IPS DF 6.9 (cell line): Measurements from ENCODE around the gene R3HDM2.
"Not testable (repeated sequence)": the region's sequence is repeated elsewhere in the genome, so short reads cannot be mapped to it uniquely, and the experiment has no call there.

Source experiments
- DNase-seq: peaks from one replicate; pipeline ENCODE4 v3.0.0-alpha.2; 2013; ENCODE audit warnings: low read depth, low spot score
- H3K27ac ChIP-seq: one replicate; pipeline ENCODE4 v1.5.1; 2013; ENCODE audit warnings: low read length, control low read depth
- H3K27me3 ChIP-seq: 2 replicates; pipeline ENCODE4 v1.6.1; 2013; ENCODE audit warnings: mild to moderate bottlenecking, low read length; ENCODE audit not compliant: control insufficient read depth, insufficient read depth
- H3K36me3 ChIP-seq: 2 replicates; pipeline ENCODE4 v1.6.1; 2013; ENCODE audit warnings: low read length; ENCODE audit not compliant: control insufficient read depth, insufficient read depth
- H3K4me1 ChIP-seq: 2 replicates; pipeline ENCODE4 v1.6.1; 2013; ENCODE audit warnings: low read length; ENCODE audit not compliant: control insufficient read depth, insufficient read depth
- H3K4me3 ChIP-seq: 2 replicates; pipeline ENCODE4 v1.5.1; 2013; ENCODE audit warnings: mild to moderate bottlenecking, low read length
- H3K9me3 ChIP-seq: 2 replicates; pipeline ENCODE4 v1.6.1; 2013; ENCODE audit warnings: low read length, inconsistent platforms; ENCODE audit not compliant: control insufficient read depth, insufficient read depth
- WGBS: extraction: QIAGEN DNeasy Blood & Tissue Kit; methylation state at CpG from one replicate; pipeline ENCODE4 v1.1.7; 2013; ENCODE audit warnings: mixed read lengths, missing lambda C conversion rate; ENCODE audit not compliant: insufficient read length, insufficient coverage; 5-methylcytosine and 5-hydroxymethylcytosine counted together

R3HDM2 gene

GRCh38 chr12:57334219-57334618, 96.6 kb downstream of the R3HDM2 start:
- DNase-seq = no peak
- H3K27ac ChIP-seq = no peak overlapping the region
- H3K4me1 ChIP-seq = no peaks in the 10 kb centered on the region
- H3K9me3 ChIP-seq = no peaks in the 10 kb centered on the region
- no CpG with 5 or more reads among the region's 1 CpG for WGBS
- H3K27me3 ChIP-seq = no peaks in the 10 kb centered on the region
- no peaks in the 10 kb centered on the region for H3K36me3 ChIP-seq
- no peak overlapping the region for H3K4me3 ChIP-seq

GRCh38 chr12:57332646-57333312, 98.1 kb downstream of the R3HDM2 start:
- H3K9me3 ChIP-seq = no peaks in the 10 kb centered on the region
- H3K4me1 ChIP-seq = no peaks in the 10 kb centered on the region
- H3K27me3 ChIP-seq = no peaks in the 10 kb centered on the region
- H3K27ac ChIP-seq = no peak overlapping the region
- DNase-seq = no peak
- WGBS = no CpG with 5 or more reads among the region's 3 CpGs
- no peaks in the 10 kb centered on the region for H3K36me3 ChIP-seq
- H3K4me3 ChIP-seq = no peak overlapping the region

- no peaks in the 10 kb centered on the region for H3K36me3 ChIP-seq
- no peak overlapping the region for H3K4me3 ChIP-seq
- no peak for DNase-seq
- no peaks in the 10 kb centered on the region for H3K27me3 ChIP-seq
- no peaks in the 10 kb centered on the region for H3K9me3 ChIP-seq
- no CpG with 5 or more reads among the region's 5 CpGs for WGBS
- no peaks in the 10 kb centered on the region for H3K4me1 ChIP-seq
- H3K27ac ChIP-seq = no peak overlapping the region
These were observed 99.9 kb downstream of the R3HDM2 start for GRCh38 chr12:57330992-57331391.

- H3K27me3 ChIP-seq = no peaks in the 10 kb centered on the region
- H3K27ac ChIP-seq = no peak overlapping the region
- H3K4me1 ChIP-seq = no peaks in the 10 kb centered on the region
- no peaks in the 10 kb centered on the region for H3K9me3 ChIP-seq
- DNase-seq = no peak
- no peaks in the 10 kb centered on the region for H3K36me3 ChIP-seq
- WGBS = no CpG with 5 or more reads among the region's 4 CpGs
- H3K4me3 ChIP-seq = no peak overlapping the region
These were observed 101.6 kb downstream of the R3HDM2 start for GRCh38 chr12:57329219-57329618.

GRCh38 chr12:57325395-57325794, 105.4 kb downstream of the R3HDM2 start:
- no peaks in the 10 kb centered on the region for H3K27me3 ChIP-seq
- no peaks in the 10 kb centered on the region for H3K4me1 ChIP-seq
- H3K4me3 ChIP-seq = no peak overlapping the region
- no peaks in the 10 kb centered on the region for H3K36me3 ChIP-seq
- no peak for DNase-seq
- H3K27ac ChIP-seq = no peak overlapping the region
- no peaks in the 10 kb centered on the region for H3K9me3 ChIP-seq

- DNase-seq = no peak
- no CpG with 5 or more reads among the region's 3 CpGs for WGBS
- H3K9me3 ChIP-seq = no peaks in the 10 kb centered on the region
- H3K4me1 ChIP-seq = no peaks in the 10 kb centered on the region
- H3K4me3 ChIP-seq = no peak overlapping the region
- H3K36me3 ChIP-seq = no peaks in the 10 kb centered on the region
- no peaks in the 10 kb centered on the region for H3K27me3 ChIP-seq
- no peak overlapping the region for H3K27ac ChIP-seq
These were observed 107.4 kb downstream of the R3HDM2 start for GRCh38 chr12:57323416-57323815.

GRCh38 chr12:57320639-57321038, 110.2 kb downstream of the R3HDM2 start:
- no peaks in the 10 kb centered on the region for H3K27me3 ChIP-seq
- H3K9me3 ChIP-seq = no peaks in the 10 kb centered on the region
- H3K4me3 ChIP-seq = no peak overlapping the region
- H3K36me3 ChIP-seq = no peaks in the 10 kb centered on the region
- H3K27ac ChIP-seq = no peak overlapping the region
- DNase-seq = no peak
- WGBS = no CpG with 5 or more reads among the region's 2 CpGs
- no peaks in the 10 kb centered on the region for H3K4me1 ChIP-seq

- Histone ChIP-seq H3K9me3 (no peaks in the 10 kb centered on the region), H3K27ac (no peak overlapping the region), H3K4me3 (no peak overlapping the region), H3K27me3 (no peaks in the 10 kb centered on the region), H3K36me3 (no peaks in the 10 kb centered on the region), H3K4me1 (no peaks in the 10 kb centered on the region)
- no peak for DNase-seq
- WGBS = no CpG with 5 or more reads among the region's 11 CpGs
These were observed 111.0 kb downstream of the R3HDM2 start for GRCh38 chr12:57319678-57320469.

GRCh38 chr12:57315681-57316080, 115.2 kb downstream of the R3HDM2 start:
- H3K27me3 ChIP-seq = no peaks in the 10 kb centered on the region
- H3K4me3 ChIP-seq = no peak overlapping the region
- no CpG with 5 or more reads among the region's 7 CpGs for WGBS
- H3K36me3 ChIP-seq = no peaks in the 10 kb centered on the region
- no peaks in the 10 kb centered on the region for H3K4me1 ChIP-seq
- no peak overlapping the region for H3K27ac ChIP-seq
- DNase-seq = no peak
- H3K9me3 ChIP-seq = no peaks in the 10 kb centered on the region

- H3K4me1 ChIP-seq, H3K27me3 ChIP-seq, H3K9me3 ChIP-seq, H3K4me3 ChIP-seq, DNase-seq, H3K27ac ChIP-seq, H3K36me3 ChIP-seq: not testable (repeated sequence)
- no CpG with 5 or more reads among the region's 5 CpGs for WGBS
These were observed 118.6 kb downstream of the R3HDM2 start for GRCh38 chr12:57312287-57312686.

- Histone ChIP-seq H3K27me3 (no peaks in the 10 kb centered on the region), H3K9me3 (no peaks in the 10 kb centered on the region), H3K4me1 (no peaks in the 10 kb centered on the region), H3K27ac (no peak overlapping the region), H3K4me3 (no peak overlapping the region), H3K36me3 (no peaks in the 10 kb centered on the region)
- 100% methylated on average over 1 of the region's 2 CpGs for WGBS
- DNase-seq = no peak
These were observed 121.4 kb downstream of the R3HDM2 start for GRCh38 chr12:57309420-57309819.
